Sigmoid colon (tissue), 7 donors: ENCODE measurements around the gene FGFRL1. TPM values are rescaled to one million over a fixed set of nuclear protein-coding genes. Genes with fewer than 3 reads are reported as not detected.

ENCODE experiments used
- DNase-seq: peaks from one replicate; pipeline ENCODE4 v3.0.0-alpha.2; 2019
- H3K27ac ChIP-seq, 4 donors: fragments of 200-600 bp; sonication (generic); one replicate each; pipeline ENCODE4 v1.5.1; 2016 to 2019; ENCODE audit warnings: mild to moderate bottlenecking in 1 of 4
- H3K27me3 ChIP-seq, 3 donors: fragments of 200-600 bp; sonication (generic); one replicate each; pipeline ENCODE4 v1.5.1; 2019; ENCODE audit warnings: mild to moderate bottlenecking in 1 of 3
- H3K36me3 ChIP-seq, 4 donors: fragments of 200-600 bp; sonication (generic); one replicate each; pipeline ENCODE4 v1.5.1; 2016 to 2019
- H3K4me1 ChIP-seq, 4 donors: fragments of 200-600 bp; sonication (generic); one replicate each; pipeline ENCODE4 v1.5.1; 2017 to 2019
- H3K4me3 ChIP-seq, 4 donors: fragments of 200-600 bp; sonication (generic); one replicate each; pipeline ENCODE4 v1.5.1; 2017 to 2019; ENCODE audit warnings: mild to moderate bottlenecking in 2 of 4, moderate library complexity in 1 of 4
- H3K9me3 ChIP-seq, 4 donors: fragments of 200-600 bp in 3 of 4; sonication (generic) in 3 of 4; one replicate each; pipeline versions ENCODE4 v1.5.1 to v1.6.1; 2013 to 2019
- EP300 ChIP-seq, 4 donors: sonication (generic); formaldehyde crosslinking; IDR thresholded peaks; one replicate each; pipeline ENCODE4 v1.6.1; 2017; ENCODE audit warnings: antibody characterized with exemption in 4 of 4
- POLR2A ChIP-seq, 2 donors: fragments of 450-650 bp; IDR thresholded peaks; one replicate each; pipeline ENCODE4 v1.6.1; 2016; ENCODE audit warnings: antibody characterized with exemption in 2 of 2, mild to moderate bottlenecking in 2 of 2, moderate library complexity in 2 of 2
- POLR2AphosphoS5 ChIP-seq, 4 donors: sonication (generic); formaldehyde crosslinking; IDR thresholded peaks; one replicate each; pipeline ENCODE4 v1.6.1; 2017; ENCODE audit warnings: antibody characterized with exemption in 4 of 4
- WGBS, 2 donors: extraction: QIAGEN DNeasy Blood & Tissue Kit; methylation state at CpG; one replicate each; pipeline ENCODE4 v1.1.7; 2013; 5-methylcytosine and 5-hydroxymethylcytosine counted together
- intact Hi-C: fragments of 100-400 bp; cut with DNase I; formaldehyde crosslinking; loops from one replicate; pipeline ENCODE4 v1.15.1; 2023
- polyA plus RNA-seq, 3 donors: library from polyadenylated mRNA; stranded (reverse); fragments of 200-250 nt; gene quantifications; one replicate each; pipeline ENCODE4 v1.2.3, GENCODE V29; 2013
- total RNA-seq, 4 donors: library from RNA; depleted of rRNA; stranded (reverse); fragments of >200 nt; gene quantifications; one replicate each; pipeline ENCODE4 v1.1.0, GENCODE V29; 2016
- TF ChIP-seq, protein P1 (sequence below), 4 experiments: fragments of 450-650 bp in 3 of 4; fragments of 200-600 bp in 1 of 4; IDR thresholded peaks; one replicate each; pipeline ENCODE4 v1.5.1; 2016 to 2019; ENCODE audit warnings: antibody characterized with exemption in 4 of 4, mild to moderate bottlenecking in 3 of 4, moderate library complexity in 2 of 4
- donor health status: healthy with polysubstance abuse.
- donor health status: Bipolar disorder and iron deficiency.
- donor health status: healthy.

FGFRL1 gene
- total and polyA plus RNA-seq, 7 donors, result 1.2 to 12.1 (median 6.8) TPM

DNA sequence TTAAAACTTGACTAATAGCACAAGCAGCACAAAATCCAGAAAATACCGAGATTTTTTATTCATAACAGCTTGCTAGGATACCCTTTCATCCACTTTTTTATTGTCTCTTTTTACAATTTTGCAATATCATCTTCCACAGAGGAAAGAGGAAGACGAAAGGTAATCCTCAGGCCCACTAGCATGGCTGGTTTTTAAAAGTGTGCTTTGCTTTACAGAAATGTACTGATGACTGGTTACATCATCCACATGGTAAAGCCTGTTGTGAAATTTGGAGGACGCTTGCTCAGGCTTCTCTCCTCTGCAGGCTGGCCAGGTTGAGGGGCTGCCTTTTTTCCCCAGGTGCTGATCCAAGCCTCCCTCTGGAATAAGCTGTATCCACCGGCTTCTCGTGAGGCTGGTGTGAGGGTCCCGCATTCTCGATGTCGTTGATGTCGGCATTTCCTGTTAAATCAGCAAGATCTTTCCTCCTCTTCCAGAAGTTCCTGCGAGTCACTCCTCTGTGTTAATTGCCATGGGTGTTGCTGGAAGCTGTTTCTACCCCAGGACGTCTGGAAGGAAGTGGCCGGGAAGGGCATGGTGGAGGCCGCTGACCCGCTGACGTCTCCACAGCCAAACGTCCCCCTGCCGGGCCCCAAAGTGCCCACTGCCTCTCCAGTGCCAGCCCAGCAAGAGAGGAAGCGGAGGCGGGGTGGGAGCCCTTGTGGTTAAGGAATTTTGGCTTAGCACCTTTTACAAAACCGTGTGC is 32.3 kb upstream of the FGFRL1 start:
- Histone ChIP-seq H3K4me3 (no peak overlapping the region), H3K27me3 (no peaks in the 10 kb centered on the region), H3K36me3 (no peaks in the 10 kb centered on the region), H3K9me3 (no peaks in the 10 kb centered on the region), H3K4me1 (peaks cover 0 to 1% (median under 1%) of the 10 kb centered on the region in 4 donors), H3K27ac (no peak overlapping the region)
- WGBS, 2 donors, result 65 to 82% methylated on average over 20 of the region's 20 CpGs
- TF ChIP-seq EP300 (IDR thresholded peaks at IDR 0.05), result no peak
- TF ChIP-seq POLR2A (IDR thresholded peaks at IDR 0.05), result no peak
- TF ChIP-seq, protein P1, sequence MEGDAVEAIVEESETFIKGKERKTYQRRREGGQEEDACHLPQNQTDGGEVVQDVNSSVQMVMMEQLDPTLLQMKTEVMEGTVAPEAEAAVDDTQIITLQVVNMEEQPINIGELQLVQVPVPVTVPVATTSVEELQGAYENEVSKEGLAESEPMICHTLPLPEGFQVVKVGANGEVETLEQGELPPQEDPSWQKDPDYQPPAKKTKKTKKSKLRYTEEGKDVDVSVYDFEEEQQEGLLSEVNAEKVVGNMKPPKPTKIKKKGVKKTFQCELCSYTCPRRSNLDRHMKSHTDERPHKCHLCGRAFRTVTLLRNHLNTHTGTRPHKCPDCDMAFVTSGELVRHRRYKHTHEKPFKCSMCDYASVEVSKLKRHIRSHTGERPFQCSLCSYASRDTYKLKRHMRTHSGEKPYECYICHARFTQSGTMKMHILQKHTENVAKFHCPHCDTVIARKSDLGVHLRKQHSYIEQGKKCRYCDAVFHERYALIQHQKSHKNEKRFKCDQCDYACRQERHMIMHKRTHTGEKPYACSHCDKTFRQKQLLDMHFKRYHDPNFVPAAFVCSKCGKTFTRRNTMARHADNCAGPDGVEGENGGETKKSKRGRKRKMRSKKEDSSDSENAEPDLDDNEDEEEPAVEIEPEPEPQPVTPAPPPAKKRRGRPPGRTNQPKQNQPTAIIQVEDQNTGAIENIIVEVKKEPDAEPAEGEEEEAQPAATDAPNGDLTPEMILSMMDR (IDR thresholded peaks at IDR 0.05), result no peak
- TF ChIP-seq POLR2AphosphoS5 (IDR thresholded peaks at IDR 0.05), result no peak
- no peak for DNase-seq
- intact Hi-C loops, result no loop called here

DNA sequence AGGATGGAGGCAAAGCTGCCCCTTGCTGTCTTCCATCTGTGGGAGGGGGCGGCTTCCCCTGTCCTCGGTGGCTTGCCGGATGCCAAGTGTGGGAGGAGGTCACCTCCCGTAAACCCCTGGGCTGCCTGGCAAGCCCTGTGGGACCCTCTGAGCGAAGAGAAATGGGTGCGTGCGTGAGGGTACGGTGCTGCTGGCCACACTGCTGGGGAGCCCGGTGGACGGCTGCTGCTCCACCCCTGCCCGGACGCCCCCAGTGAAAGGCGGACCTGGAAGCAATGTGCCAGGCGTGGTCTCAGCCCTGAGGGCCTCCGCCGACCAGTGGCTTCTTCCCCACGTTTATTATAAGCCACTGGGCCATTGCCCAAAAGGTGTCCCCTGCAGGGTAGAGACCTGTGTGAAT is 29.1 kb upstream of the FGFRL1 start:
- H3K4me3 ChIP-seq, result no peak overlapping the region
- H3K9me3 ChIP-seq, result no peaks in the 10 kb centered on the region
- no peak for DNase-seq
- TF ChIP-seq, protein P1 (IDR thresholded peaks at IDR 0.05), result no peak
- TF ChIP-seq EP300 (IDR thresholded peaks at IDR 0.05) (no peak), POLR2A (IDR thresholded peaks at IDR 0.05) (no peak), POLR2AphosphoS5 (IDR thresholded peaks at IDR 0.05) (no peak)
- 92 to 93% methylated on average over 17 of the region's 17 CpGs for WGBS, 2 donors
- H3K27me3 ChIP-seq, result no peaks in the 10 kb centered on the region
- intact Hi-C loops, result no loop called here
- H3K36me3 ChIP-seq, result no peaks in the 10 kb centered on the region
- H3K27ac ChIP-seq, result no peak overlapping the region
- H3K4me1 ChIP-seq, result peaks cover 0 to 17% (median 16%) of the 10 kb centered on the region in 4 donors

GRCh38 chr4:982814-983213 is 28.6 kb upstream of the FGFRL1 start:
- Histone ChIP-seq H3K27me3 (no peaks in the 10 kb centered on the region), H3K4me1 (peaks cover 0 to 23% (median 21%) of the 10 kb centered on the region in 4 donors), H3K9me3 (no peaks in the 10 kb centered on the region), H3K36me3 (no peaks in the 10 kb centered on the region), H3K27ac (no peak overlapping the region), H3K4me3 (no peak overlapping the region)
- intact Hi-C loops, result no loop called here
- no peak for DNase-seq
- TF ChIP-seq POLR2A (IDR thresholded peaks at IDR 0.05), result no peak
- WGBS, 2 donors, result 95 to 97% methylated on average over 15 of the region's 15 CpGs

DNA sequence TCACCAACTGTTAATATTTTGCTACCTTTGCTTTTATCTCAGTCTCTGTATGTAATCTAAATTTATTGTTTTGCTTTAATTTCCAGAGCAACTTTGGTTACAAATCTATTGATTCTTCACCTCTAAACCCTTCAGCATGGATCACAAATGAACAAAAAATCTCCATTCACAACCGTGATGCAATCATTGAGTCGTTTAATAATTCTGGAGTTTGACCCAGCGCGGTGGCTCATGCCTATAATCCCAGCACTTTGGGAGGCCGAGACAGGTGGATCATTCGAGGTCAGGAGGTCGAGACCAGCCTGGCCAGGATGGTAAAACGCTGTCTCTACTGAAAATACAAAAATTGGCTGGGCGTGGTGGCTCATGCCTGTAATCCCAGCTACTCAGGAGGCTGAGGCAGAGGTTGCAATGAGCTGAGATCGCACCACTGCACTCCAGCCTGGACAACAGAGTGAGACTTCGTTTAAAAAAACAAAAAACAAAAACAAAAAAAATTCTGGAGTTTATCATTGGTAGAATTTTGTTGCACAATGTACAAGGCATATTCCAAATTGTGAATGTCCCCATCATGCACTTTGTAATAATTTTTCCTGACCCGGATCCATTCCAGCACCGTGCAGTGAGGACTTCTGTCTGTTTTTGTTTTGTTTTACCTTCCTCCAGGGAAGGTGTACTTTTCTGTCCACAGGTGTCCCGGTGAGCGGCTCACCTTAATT is 26.9 kb upstream of the FGFRL1 start:
- Histone ChIP-seq H3K36me3 (peaks cover 0 to under 1% (median 0%) of the 10 kb centered on the region in 4 donors), H3K27ac (no peak overlapping the region), H3K9me3 (no peaks in the 10 kb centered on the region), H3K4me1 (peaks cover 0 to 28% (median 25%) of the 10 kb centered on the region in 4 donors), H3K27me3 (no peaks in the 10 kb centered on the region), H3K4me3 (peak overlapping the region in 2 of 4 donors; percentile 4 to 17)
- no peak for DNase-seq
- TF ChIP-seq POLR2A (IDR thresholded peaks at IDR 0.05) (no peak), POLR2AphosphoS5 (IDR thresholded peaks at IDR 0.05) (no peak), EP300 (IDR thresholded peaks at IDR 0.05) (no peak)
- TF ChIP-seq, protein P1 (IDR thresholded peaks at IDR 0.05), result no peak
- intact Hi-C loops, result loop anchor here (5.0 kb wide), 1 partner anchor 242 kb away; no protein-coding TSS in a partner anchor
- 39 to 74% methylated on average over 15 of the region's 15 CpGs for WGBS, 2 donors
